ENCODE results near the gene ADRA2C.

DNA sequence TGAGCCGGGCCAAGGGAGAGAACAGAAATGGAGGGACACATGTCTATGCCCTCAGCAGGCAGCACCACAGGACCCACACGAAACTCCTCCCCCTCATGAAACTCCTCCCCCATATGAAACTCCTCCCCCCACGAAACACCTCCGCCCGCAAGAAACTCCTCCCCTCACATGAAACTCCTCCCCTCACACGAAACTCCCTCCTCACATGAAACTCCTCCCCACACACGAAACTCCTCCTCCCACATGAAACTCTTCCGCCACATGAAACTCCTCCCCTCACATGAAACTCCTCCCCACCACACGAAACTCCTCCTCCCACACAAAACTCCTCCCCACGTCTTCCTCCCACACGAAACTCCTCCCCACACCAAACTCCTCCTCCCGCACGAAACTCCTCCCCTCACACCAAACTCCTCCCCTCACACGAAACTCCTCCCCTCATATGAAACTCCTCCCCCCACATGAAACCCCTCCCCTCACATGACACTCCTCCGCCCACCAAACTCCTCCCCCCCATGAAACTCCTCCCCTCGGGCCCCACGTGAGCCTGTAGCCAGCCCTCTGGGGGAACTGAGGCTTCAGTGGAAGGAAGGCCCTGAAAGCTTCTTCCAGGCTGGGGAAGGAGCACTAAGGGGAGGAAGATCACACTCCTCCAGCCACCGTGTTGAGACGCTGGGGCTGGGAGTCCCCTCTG is 15.2 kb downstream of the ADRA2C start:
- TF ChIP-seq YY1 (IDR thresholded peaks at IDR 0.05; ENCODE audit: insufficient read depth, insufficient read length) (no peak), ZNF274 (IDR thresholded peaks at IDR 0.05; ENCODE audit: low read depth, low read length) (no peak)
